ENCODE measurements around the gene ABCA2. TPM values are rescaled to one million over a fixed set of nuclear protein-coding genes. Genes with fewer than 3 reads are reported as not detected.

The ABCA2 gene
- total RNA-seq, 4 donors from 2014 or later: 51.1 to 204 (median 96.5) TPM

- TF ChIP-seq POLR2A (IDR thresholded peaks at IDR 0.05): no peak
- no peak for TF ChIP-seq CTCF (IDR thresholded peaks at IDR 0.05)
- TF ChIP-seq POLR2AphosphoS5 (IDR thresholded peaks at IDR 0.05): no peak
- TF ChIP-seq EP300 (IDR thresholded peaks at IDR 0.05; ENCODE audit: low read depth): no peak
- Histone ChIP-seq H3K27ac (no peak overlapping the region), H3K4me1 (peaks cover 0 to 3% (median 3%) of the 10 kb centered on the region in 4 donors), H3K4me3 (no peak overlapping the region), H3K36me3 (no peaks in the 10 kb centered on the region), H3K27me3 (no peaks in the 10 kb centered on the region), H3K9me3 (no peaks in the 10 kb centered on the region)
- in situ Hi-C loops (cut with MboI; ENCODE audit: low pct_ligation_motif_present in 1 of 4, low pct_unique_long_range_greater_than_20kb in 1 of 4, low sequenced_read_pairs in 3 of 4): no loop called here
- intact Hi-C loops (cut with DNase I; ENCODE audit: low total_unique reads): no loop called here
- DNase-seq: no peak
- 85 to 100% methylated on average over 3 to 17 of the region's 28 CpGs for WGBS, 2 donors (ENCODE audit: low coverage in 1 of 2)
These were observed 68.9 kb downstream of the ABCA2 start for GRCh38 chr9:136958898-136959850.

GRCh38 chr9:136958473-136958872, 69.6 kb downstream of the ABCA2 start:
- DNase-seq: no peak
- no peak overlapping the region for H3K27ac ChIP-seq
- intact Hi-C loops (cut with DNase I; ENCODE audit: low total_unique reads) (no loop called here), in situ Hi-C loops (cut with MboI; ENCODE audit: low pct_ligation_motif_present in 1 of 4, low pct_unique_long_range_greater_than_20kb in 1 of 4, low sequenced_read_pairs in 3 of 4) (no loop called here)
- no peaks in the 10 kb centered on the region for H3K9me3 ChIP-seq
- no peaks in the 10 kb centered on the region for H3K27me3 ChIP-seq
- 86% methylated on average over 7 of the region's 7 CpGs; no CpG with 5 or more reads in 1 of the 2 donors for WGBS, 2 donors (ENCODE audit: low coverage in 1 of 2)
- no peaks in the 10 kb centered on the region for H3K36me3 ChIP-seq
- no peak overlapping the region for H3K4me3 ChIP-seq
- no peak for TF ChIP-seq POLR2A (IDR thresholded peaks at IDR 0.05)
- TF ChIP-seq EP300 (IDR thresholded peaks at IDR 0.05; ENCODE audit: low read depth): no peak
- TF ChIP-seq POLR2AphosphoS5 (IDR thresholded peaks at IDR 0.05): no peak
- no peak for TF ChIP-seq CTCF (IDR thresholded peaks at IDR 0.05)
- no peaks in the 10 kb centered on the region for H3K4me1 ChIP-seq

- in situ Hi-C loops (cut with MboI; ENCODE audit: low pct_ligation_motif_present in 1 of 4, low pct_unique_long_range_greater_than_20kb in 1 of 4, low sequenced_read_pairs in 3 of 4) (no loop called here), intact Hi-C loops (cut with DNase I; ENCODE audit: low total_unique reads) (no loop called here)
These were observed 70.1 kb downstream of the ABCA2 start for GRCh38 chr9:136957901-136958300.

More at GRCh38 chr9:136957901-136958300, 70.1 kb downstream of the ABCA2 start:
- Histone ChIP-seq H3K9me3 (no peaks in the 10 kb centered on the region), H3K27ac (no peak overlapping the region), H3K4me3 (no peak overlapping the region), H3K27me3 (no peaks in the 10 kb centered on the region), H3K36me3 (no peaks in the 10 kb centered on the region), H3K4me1 (no peaks in the 10 kb centered on the region)
- 91% methylated on average over 6 of the region's 6 CpGs; no CpG with 5 or more reads in 1 of the 2 donors for WGBS, 2 donors (ENCODE audit: low coverage in 1 of 2)
- TF ChIP-seq EP300 (IDR thresholded peaks at IDR 0.05; ENCODE audit: low read depth): no peak
- TF ChIP-seq POLR2AphosphoS5 (IDR thresholded peaks at IDR 0.05): no peak
- TF ChIP-seq CTCF (IDR thresholded peaks at IDR 0.05): no peak
- TF ChIP-seq POLR2A (IDR thresholded peaks at IDR 0.05): no peak
- DNase-seq: no peak

All from transverse colon (tissue), 4 donors.